ENCODE results near the gene HOXB4.

Gene HOXB4

GRCh38 chr17:48577946-48578615, at the start of gene HOXB4:
Gene HOXB4, minus strand, starts transcription at chr17:48578350. Its CDS starts 31 bp downstream, at chr17:48578319.
- DNase-seq = peak; percentile 45

DNA sequence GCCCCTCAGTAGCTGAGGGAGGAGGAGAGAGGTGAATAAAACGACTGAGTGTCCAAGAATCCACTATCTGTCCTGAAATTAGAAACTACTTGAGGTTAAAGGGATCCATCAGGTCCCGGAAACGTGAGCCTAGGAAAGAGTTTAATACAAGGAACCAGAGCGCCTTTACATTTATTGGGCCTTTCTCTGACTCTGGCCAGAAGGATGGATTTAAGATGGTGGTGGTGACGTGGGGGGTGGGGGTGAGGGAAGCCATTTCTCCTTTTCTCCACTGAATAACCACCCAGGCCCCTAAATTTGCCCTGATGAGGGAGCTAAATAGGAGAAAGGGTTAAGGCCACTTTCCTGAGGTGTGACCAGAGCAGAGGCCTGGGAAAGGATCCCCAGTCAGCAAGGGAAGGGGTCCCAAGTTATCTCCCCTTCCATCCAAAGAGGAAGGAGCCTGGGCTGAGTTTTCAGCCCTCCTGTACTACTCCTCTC, 49.0 kb upstream of the HOXB4 start:
- no peak for DNase-seq

GRCh38 chr17:48626245-48627117, 48.3 kb upstream of the HOXB4 start, which contains the start of gene HOXB9:
Gene HOXB9, minus strand, starts transcription at chr17:48626358. Its CDS starts 89 bp downstream, at chr17:48626269.
- no peak for DNase-seq

- DNase-seq = no peak
Observed at GRCh38 chr17:48625495-48626244, 47.5 kb upstream of the HOXB4 start.

- DNase-seq = no peak
Observed at GRCh38 chr17:48624544-48625494, 46.7 kb upstream of the HOXB4 start.

GRCh38 chr17:48624118-48624517, 46.0 kb upstream of the HOXB4 start:
- DNase-seq = no peak

DNA sequence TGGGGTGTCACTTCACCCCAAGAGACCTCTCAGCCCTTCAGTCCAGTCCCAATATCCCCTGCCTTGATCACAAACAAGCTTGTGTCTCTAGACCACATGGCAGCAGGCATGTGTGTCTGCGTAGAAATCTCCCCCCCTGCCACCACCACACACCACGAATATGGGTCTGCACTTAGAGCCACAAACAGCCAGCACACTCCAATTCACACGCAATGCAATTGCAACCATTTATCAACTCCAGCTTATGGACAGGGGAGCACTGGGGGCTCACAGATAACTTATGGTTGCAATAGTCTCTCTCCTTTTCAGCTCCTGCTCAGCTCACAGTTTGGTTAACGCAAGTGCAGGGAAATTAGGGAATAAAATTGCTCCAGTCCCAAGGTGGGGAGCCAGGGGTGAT, 45.4 kb upstream of the HOXB4 start:
- DNase-seq = no peak

DNA sequence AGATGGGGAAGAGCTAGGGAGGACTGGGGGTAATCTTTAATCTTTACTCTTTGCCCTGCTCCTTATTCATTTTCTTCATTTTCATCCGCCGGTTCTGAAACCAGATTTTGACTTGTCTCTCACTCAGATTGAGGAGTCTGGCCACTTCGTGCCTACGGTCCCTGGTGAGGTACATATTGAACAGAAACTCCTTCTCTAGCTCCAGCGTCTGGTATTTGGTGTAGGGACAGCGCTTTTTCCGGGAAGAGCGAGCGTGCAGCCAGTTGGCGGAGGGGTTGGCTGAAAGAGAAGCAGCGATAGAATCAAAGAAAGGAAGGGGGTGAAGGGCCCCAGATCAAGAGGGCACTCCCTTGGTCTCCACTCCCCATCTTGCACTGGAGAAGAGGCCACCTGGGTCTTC, 44.7 kb upstream of the HOXB4 start:
- no peak for DNase-seq

DNA sequence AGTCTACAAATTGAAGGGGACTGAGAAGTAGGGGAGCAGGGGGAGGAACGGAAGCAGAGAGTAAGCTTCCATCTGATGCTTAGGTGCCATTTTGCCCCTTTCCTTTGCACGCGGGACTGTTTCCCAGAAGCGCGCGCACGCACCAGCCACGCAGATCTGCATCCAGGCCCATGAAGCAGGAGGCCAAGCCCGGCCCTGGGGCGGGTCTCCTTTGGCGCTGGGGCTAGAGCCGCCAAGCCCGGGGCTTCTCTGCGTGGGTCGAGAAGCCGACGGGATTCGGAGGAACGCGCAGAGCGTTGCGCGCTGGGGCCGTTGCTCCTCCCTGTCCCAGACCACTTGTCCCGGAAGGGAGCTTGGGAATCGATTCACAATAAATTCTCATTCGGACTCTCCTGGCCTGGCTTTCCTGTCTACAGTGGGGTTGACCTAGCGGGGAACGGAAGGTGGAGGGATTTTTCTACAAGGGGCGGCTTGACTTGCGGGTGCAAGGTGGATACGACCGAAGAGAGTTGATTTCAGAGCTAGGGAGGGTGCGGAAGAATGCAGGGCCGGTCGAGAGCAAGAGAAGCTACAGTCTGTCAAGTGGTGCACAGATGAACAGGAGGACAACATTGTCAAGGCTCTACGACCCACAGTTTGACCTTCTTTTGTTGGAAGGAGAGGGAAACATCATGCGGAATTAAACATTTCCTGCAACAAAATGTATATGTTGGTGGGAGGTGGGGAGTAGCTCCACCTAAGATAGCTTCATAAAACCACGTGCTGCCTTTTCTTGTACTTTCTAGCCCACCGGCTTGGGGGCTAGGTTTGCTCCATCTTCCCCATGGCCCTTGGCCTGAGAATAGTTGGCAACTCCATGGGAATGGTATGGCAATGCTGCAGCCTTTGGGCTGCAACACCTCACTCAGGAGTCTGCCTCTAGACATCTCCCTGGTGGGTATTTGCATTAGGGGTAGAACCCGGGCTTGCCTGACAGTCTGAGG, 43.6 kb upstream of the HOXB4 start:
- no peak for DNase-seq

DNA sequence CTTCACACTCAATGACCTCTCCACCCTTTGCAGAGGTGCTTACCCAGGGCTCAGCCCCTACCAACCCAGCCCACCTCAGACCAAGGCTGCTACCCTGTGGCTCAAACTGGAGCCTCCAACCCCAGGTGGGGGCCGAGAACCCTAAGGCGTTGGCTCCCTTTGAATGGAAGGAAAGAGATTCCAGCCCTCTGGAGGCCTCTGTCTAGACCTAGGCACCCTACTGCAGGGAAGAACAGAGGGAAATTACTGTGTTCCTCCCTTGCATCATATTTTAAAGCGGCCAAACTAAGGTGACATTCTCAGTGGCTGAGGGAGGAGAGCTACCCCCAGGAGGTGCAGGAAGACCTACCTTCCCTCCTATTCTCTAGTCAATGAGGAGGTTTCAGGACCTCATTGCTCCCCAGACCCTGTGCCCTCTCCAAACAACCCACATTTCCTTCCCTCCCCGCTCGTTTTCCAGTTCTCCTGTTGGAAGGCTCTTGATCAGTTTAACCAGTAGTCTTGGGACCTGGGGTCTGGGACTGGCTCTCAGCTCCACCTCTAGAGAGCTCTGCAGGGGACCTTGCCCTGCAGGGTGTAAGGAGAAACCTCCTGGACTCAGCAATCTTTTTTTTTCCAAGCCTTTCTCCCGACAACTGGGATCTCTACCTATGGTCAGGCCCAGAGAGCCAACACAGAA, 42.5 kb upstream of the HOXB4 start:
- DNase-seq = no peak

DNA sequence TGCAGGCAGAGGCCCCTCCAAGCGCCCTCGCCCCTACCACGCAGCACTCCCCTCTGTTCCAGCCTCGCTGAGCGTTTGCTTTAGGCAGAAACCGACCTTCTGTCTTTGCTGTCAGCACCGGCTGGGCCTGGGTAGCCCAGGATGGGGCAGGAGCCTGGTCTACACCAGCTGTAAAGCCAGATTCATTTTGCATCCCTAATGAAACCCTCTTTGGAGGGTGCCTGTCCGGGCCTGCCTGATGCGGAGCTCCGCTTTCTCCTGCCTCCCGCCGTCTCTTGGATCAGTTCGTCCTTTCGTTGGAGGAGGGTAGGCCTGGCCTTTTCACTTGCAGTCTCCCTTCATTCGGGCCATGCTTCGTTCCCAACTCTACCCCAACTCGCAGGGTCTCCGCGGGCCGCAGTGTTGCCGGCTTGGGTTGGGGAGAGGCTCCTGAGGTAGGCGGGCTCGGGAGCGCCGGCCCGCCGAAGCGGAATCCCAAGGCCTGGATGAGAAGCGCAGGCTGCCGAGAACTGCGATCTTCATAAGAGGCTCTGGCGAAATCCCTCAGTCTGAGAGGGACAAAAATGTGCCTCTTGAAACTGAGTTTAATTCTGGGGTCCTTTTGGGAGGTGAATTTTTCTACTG, 41.8 kb upstream of the HOXB4 start:
- DNase-seq = no peak

DNA sequence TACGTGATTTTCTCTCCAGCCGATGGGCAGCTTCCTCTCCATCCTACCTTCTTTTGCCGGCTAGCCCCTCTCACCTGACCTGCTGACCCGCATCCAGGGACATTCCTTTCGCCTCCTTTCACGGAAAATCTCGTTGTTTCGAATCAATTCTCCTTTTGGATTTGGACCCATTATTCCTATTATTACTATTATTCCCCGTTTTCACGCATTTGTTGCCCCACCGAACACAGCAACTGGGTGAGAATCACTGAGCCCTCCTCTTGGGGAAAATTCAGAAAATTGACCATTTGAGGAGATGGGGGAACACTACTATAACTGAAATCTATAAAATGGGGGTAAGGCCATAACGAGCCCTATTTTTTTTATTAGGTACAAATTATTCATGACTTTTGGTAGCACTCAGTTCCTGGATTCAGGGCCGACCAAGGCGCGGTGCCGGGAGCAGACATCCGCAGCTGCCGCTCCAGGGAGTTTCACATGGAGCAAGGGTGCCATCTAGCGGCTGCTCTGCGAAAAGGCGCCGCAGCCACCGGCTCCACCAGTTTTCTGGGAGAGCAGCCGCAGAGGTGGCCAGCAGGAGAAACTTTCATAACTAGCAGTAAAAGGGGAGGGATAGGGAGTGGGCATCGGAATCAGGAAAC, 40.2 kb upstream of the HOXB4 start:
- DNase-seq = peak; percentile 10

- DNase-seq = no peak
Observed at GRCh38 chr17:48617471-48618255, 39.5 kb upstream of the HOXB4 start.

GRCh38 chr17:48616717-48617470, 38.7 kb upstream of the HOXB4 start:
- no peak for DNase-seq

DNA sequence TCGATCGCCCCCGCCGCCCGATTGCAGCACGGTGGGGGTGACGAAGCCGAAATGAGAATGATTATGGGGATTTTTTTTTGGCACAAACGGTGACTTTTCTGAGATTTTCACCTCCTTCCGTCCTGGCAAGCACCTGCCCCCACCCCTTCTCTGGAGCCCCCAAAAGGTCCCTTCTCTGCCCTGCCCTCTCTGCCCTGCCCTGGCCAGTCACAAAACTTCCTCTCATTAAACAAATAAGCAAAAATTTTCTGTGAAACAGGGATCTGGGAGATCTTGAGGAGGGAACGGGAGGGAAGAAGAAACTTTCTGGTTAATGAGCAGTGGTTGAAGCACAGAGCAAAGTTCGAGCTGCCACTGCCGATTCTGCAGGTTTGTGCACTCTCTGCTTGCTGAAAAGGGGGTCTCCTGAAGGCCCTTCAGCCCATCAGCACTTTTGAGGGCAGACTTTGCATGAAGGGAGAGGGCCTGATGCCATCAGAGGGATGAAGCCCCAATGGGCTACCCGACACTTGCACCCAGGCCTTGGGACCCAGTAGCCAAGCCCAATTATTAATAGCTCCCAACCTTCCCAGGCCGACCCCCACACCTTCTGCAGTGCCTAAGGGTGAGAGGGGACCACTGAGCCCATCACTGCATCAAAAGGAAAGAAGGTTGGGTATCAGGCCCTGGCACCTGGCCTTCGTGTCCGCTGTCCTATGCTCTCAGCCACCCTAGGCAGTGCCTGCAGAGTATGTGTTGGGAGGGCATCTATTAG, 38.0 kb upstream of the HOXB4 start:
- DNase-seq = no peak

DNA sequence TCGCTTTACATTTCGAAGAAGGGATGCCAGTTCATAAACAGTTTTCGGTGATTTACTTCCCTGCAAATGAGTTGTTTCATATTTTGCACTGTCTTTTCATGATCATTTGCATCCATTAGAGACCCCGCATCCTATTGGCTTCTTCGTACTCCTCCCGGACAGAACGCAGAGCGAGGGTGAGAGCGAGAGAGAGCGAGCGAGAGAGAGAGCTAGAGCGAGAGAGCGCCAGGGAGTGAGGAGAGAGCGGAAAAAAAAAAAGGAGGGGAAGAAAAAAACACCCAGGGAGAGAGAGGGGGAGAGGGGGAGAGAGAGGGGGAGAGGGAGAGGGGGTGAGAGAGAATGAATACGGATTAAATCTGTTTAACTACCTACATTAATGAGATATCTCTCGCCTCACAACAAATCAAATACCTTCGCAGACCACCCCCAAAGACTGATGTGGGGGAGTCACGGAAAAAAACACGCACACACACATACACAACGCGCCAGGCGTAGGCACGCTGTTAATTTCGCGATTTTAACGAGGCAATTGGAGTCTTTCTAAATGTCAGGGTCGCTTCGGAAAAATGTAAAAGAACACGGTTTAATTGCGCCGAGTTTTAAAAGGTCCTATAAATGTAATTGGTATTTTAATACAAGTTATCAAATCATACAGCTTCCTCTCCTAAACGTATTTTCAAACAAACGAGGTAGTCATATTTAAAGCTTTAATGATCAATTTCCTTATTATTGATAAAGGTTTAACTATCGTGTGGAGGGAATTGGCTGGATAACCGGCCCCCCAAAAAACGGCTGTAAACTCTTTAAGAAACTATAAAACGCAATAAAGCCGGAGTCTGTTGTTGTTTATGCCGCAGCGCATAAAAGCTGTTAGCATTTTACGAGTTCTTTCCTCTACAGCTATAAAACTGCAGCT, 37.2 kb upstream of the HOXB4 start, which contains the start of gene HOXB8:
HOXB8 (minus strand) TSS at position 246 of the 916 bp plus-strand sequence. CDS start 588 bp downstream, outside the sequence.
- no peak for DNase-seq
